ENCODE data around the gene RALGAPB.

Gene RALGAPB

DNA sequence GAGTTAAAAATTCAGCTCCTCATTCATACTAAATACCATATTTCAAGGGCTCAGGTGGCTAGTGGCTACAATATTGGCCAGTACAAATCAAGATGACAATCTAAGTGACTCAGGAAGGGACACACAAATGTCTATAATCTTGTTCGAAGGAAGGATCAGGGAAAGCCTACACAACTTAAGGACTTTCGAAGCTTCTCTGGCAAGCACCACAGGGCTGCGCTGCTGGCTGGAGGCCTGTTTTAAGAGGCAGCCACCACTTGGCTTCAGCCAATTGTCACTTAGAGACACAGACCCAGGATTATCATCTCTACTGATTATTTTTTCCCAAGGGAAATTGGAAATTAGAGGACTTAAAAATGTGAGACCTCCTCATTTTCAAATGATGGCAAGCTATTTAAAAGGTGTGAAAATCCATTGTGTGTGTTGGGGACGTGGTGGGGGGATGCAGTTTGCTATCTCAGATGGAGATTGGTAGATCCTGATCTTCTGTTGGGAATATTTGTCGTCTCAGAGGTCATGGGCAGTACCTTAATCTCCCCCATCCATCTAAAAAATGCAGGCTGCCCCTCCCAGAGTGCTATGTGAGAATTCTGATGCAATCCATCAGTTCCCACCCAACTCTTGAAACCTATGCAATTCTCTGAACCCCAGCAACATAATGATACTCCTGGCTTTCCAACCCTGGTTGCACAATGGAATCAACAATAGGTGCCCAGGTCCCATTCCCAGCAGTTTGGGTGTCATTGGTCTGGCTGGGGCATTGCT lies 140.3 kb downstream of the RALGAPB start:
- no peak for DNase-seq (ENCODE audit: low read depth in 3 of 3)

DNA sequence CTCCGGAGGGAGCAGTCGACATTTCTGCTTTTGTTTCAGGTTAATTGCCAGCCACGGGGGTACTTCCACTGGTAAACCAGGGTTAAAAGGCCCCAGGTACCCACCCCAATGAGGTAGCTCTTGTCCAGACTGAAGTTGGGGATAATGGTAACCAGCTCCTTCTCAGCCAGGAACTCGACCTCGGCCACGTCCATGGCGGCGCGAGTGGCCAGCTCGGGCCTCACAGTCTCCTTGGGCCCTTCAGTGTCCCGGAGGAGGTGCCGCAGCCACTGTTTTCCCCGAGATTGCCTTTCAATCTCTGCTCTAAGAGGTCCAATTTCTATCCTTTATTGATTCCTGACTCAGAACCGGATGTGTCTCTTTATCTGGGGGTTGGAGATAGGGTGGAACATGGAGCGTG lies 142.6 kb downstream of the RALGAPB start:
- no peak for DNase-seq (ENCODE audit: low read depth in 3 of 3)

DNA sequence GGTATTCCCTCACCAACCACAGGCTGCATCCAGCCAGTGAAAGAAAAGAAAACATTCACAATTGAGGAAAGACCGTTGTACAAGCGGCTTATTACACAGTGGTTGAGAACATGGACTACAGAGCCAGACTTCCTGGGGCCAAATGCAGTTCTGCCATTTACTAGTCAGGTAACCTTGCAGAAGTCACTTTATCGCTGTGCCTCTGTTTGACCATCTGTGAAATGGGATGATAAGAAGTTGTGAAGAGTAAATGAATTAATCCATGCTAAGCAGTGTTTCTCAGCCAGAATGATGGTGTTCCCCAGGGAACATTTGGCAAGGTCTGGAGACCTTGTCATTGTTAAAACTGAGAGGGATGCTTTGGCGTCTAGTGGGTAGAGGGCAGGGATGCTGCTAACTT lies 143.8 kb downstream of the RALGAPB start:
- DNase-seq (ENCODE audit: low read depth in 3 of 3): no peak

DNA sequence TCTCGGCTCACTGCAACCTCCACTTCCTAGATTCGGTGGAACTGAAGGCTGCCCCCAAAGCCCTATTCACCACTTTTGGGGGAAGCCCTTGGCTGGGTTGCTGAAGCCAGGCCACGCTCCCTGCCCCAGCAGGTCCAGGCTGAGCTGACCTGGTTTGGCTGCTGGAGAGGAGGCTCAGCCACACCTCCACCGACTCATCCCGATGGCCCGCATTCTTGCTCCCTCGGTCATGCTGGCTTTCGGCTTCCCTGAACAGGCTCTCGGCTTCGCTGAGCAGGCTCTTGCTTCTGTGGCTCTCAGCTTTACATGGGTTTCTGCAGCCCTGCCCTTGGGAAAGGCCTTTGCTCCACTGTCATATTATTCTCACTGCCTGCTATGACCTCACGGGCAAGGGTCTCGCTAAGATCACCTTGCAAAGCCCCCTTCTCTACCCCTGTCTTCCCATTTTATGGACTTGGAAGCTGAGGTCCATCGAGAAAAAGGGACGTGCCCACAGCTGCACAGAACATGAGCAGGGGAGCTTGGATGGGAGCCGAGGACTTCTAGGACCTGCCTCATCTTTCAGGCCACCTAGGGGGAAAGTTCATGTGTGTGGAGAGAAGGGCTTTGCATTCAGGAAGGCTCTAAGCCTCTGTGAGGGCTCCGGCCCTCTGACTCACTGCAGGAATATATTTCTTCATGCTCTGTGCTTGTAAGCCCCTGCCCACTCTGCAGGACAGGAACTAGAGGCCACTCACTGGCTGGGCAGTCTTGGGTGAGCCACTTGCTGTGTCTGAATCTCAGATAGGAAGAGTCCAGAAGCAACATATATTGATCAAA lies 144.6 kb downstream of the RALGAPB start:
- DNase-seq (ENCODE audit: low read depth in 3 of 3): no peak

DNA sequence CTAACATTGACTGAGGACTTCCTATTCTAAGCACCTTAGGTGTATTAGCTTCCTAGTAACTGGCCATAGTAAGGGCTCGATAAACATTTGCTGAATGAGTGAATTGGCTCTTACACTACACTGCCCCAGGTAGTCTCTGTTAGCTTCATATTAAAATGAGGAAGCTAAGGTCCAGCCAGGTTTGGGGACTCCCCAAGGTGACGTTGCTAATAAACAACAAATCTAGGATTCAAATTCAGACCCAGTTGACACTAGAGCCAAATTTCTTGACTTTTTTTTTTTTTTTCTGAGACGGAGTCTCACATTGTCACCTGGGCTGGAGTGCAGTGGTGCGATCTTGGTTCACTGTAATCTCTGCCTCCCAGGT lies 145.2 kb downstream of the RALGAPB start:
- DNase-seq (ENCODE audit: low read depth in 3 of 3): no peak

DNA sequence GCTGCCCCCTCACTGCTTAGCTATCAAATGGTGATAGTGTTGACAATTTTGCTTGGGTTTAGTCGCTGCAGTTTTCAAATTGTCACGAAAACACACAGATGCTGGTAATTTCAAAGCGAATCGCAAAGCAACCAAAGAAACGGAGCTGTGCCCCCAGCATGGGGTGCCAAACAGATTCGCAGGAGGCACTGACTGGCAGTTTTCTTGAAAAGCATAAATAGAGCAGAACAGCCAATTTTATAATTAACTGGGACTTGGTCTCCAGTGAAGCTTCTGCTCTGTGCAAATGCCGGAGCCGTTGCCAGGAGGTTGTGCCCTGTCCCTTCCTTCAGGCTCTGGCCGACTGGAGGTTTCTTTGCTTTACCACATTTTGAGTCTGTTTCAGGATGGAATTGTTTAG lies 147.8 kb downstream of the RALGAPB start:
- no peak for DNase-seq (ENCODE audit: low read depth in 3 of 3)

DNA sequence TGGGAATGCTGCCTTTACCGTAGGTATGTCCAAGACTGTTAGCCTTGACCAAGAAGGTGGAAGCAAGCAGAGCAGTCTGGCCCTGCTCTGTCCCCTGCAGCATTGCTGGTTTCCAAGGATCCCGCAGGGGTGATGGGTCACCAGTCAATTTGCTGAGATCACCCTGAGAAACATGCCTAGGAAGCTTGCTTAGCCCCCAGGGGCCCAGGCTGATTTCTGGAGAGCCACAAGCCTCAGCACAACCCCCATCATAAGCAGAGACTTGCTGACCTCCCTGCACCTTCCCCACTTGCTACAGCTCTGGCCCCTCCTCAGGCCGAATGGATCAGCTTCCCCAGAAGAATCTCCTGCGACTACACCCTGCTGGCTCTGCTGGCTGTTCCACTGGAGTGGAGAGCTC lies 150.4 kb downstream of the RALGAPB start:
- DNase-seq (ENCODE audit: low read depth in 3 of 3): no peak

DNA sequence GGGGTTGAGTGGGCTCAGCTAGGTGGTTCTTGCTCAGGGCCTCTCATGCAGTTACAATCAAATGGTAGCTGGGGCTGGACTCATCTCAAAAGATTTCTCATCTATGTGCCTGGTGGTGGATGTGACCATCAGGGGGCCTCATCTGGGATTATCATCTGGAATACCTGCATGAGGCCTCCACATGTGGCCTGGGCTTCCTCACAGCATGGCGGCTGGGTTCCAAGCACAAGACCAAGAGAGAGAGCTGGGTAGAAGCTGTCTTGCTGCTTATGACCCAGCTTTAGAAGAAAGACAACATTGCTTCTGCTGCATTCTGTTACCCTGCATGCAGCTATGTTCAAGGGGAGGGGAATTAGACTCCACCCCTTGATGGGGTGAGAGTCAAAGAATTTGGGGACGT lies 151.4 kb downstream of the RALGAPB start:
- no peak for DNase-seq (ENCODE audit: low read depth in 3 of 3)

DNA sequence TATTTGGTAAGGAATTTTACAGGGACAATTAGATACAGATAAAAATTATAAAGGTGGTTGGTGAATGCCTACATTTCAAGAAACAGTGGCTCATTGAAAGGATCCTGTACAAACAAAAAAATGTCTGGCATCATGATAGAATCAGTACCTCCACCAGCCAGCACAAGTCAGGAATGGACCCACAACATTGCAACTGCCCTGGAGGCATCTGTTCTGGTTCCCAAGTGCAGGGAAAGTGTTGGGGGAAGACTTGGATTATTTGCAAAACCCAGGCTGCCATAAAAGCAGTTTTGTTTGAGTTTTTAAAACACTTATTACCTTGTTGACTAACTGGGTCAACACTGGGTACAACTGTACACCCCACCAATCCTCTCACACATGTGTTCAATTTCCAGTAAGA lies 153.3 kb downstream of the RALGAPB start:
- no peak for DNase-seq (ENCODE audit: low read depth in 3 of 3)

DNA sequence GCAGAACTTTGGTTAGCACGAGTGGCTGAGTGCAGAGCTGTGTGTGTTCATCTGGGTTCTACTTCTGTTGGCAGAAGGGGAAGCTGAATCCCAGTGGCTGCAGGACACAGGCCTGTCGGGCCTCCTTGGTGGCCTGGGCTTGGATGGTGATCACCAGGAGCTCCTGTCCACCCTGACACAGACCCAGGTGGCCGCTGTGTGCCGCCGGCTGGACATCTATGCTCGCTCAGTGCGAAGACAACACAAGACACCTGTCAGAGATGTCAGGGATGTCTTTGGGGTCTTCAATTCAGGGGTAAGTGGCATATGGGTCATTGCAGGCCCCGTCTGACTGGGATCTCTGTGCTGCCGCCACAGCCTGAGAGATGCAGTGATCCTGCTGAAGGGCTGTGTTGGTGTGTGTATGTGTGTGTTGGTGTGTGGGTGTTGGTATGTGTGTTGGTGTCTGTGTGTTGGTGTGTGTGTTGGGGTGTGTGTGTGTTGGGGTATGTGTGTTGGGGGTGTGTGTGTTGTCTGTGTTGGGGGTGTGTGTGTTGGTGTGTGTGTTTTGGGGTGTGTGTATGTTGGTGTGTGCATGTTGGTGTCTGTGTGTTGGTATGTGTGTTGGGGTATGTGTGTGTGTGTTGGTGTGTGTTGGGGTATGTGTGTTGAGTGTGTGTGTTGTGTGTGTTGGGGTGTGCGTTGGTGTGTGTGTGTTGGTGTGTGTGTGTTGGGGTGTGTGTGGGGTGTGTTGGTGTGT lies 154.4 kb downstream of the RALGAPB start:
- no peak for DNase-seq (ENCODE audit: low read depth in 3 of 3)

All from stimulated activated CD4-positive, alpha-beta T cell treated with anti-CD3 and anti-CD28 coated beads, TNF-alpha, amount 100 ng/mL, for 48 hours (primary cell).